GM12892 (cell line): ENCODE measurements around the gene PLA2G3.

Experiments
- POLR2A ChIP-seq: IDR thresholded peaks from 2 replicates; pipeline ENCODE4 v1.6.1; 2011; ENCODE audit warnings: low read depth, low read length, control low read depth
- POLR2AphosphoS5 ChIP-seq: IDR thresholded peaks from 2 replicates; pipeline ENCODE4 v1.6.1; 2011; ENCODE audit warnings: low read depth, low read length, control low read depth
- TAF1 ChIP-seq: IDR thresholded peaks from 2 replicates; pipeline ENCODE4 v1.6.1; 2011; ENCODE audit warnings: low read depth, mild to moderate bottlenecking, control low read depth, low read length, borderline replicate concordance

DNA sequence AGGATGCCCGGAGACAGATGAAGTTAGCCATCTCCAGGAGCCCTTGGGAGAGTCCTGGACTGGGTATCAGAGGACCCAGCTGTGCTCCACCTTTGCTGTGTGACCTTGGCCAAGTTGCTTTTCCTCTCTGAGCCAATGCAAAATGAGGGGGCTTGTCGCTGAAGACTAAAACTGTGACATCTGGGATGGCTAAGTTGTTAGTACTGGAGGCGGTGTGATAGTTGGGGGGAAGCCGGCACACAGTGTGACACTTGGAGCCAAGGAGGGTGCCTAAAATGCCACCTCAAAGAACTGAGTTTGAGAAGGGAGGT, 17.1 kb downstream of the PLA2G3 start:
- no peak for TF ChIP-seq POLR2A
- TF ChIP-seq POLR2AphosphoS5 = no peak
- no peak for TF ChIP-seq TAF1
